PFSK-1 (cell line): Measurements from ENCODE around the gene NCKAP1.

ENCODE experiments used
- POLR2AphosphoS5 ChIP-seq: IDR thresholded peaks from 2 replicates; pipeline ENCODE4 v1.6.1; 2012; ENCODE audit warnings: low read depth, mild to moderate bottlenecking, control low read depth, low read length, moderate library complexity
- TF ChIP-seq, protein P1 (sequence below), 2 experiments: IDR thresholded peaks; 2 replicates each; pipeline versions ENCODE4 v1.6.1 to v1.8.0; 2011 to 2012; ENCODE audit warnings: low read depth in 2 of 2, low read length in 2 of 2, control low read depth in 1 of 2, inconsistent platforms in 1 of 2, mild to moderate bottlenecking in 1 of 2, moderate library complexity in 1 of 2; ENCODE audit not compliant: insufficient read depth in 1 of 2

DNA sequence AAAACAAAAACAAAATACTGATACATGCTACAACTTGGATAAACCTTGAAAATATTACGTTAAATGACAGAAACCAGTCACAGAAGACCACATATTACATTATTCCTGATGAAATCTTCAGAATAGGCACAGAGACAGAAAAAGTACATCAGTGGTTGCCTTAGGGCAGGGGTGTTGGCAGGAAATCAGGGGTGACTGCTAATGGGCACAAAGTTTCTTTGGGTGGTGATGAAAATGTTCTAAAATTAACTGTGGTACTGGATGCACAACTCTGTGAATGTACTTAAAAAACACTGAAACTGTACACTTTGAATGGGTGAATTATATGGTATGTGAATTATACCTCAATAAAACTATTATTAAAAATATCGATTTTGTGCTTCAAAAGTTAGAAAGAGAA is 16.6 kb downstream of the NCKAP1 start:
- TF ChIP-seq, protein P1, sequence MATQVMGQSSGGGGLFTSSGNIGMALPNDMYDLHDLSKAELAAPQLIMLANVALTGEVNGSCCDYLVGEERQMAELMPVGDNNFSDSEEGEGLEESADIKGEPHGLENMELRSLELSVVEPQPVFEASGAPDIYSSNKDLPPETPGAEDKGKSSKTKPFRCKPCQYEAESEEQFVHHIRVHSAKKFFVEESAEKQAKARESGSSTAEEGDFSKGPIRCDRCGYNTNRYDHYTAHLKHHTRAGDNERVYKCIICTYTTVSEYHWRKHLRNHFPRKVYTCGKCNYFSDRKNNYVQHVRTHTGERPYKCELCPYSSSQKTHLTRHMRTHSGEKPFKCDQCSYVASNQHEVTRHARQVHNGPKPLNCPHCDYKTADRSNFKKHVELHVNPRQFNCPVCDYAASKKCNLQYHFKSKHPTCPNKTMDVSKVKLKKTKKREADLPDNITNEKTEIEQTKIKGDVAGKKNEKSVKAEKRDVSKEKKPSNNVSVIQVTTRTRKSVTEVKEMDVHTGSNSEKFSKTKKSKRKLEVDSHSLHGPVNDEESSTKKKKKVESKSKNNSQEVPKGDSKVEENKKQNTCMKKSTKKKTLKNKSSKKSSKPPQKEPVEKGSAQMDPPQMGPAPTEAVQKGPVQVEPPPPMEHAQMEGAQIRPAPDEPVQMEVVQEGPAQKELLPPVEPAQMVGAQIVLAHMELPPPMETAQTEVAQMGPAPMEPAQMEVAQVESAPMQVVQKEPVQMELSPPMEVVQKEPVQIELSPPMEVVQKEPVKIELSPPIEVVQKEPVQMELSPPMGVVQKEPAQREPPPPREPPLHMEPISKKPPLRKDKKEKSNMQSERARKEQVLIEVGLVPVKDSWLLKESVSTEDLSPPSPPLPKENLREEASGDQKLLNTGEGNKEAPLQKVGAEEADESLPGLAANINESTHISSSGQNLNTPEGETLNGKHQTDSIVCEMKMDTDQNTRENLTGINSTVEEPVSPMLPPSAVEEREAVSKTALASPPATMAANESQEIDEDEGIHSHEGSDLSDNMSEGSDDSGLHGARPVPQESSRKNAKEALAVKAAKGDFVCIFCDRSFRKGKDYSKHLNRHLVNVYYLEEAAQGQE (IDR thresholded peaks at IDR 0.05; ENCODE audit: insufficient read depth in 1 of 2, low read depth in 2 of 2, low read length in 2 of 2), result no peak
- TF ChIP-seq POLR2AphosphoS5, result no peak
